ENCODE data around the gene CFI.
A peak's percentile ranks its signal among the peaks of the same experiment; 100 is the strongest.
"Not testable (repeated sequence)": the region's sequence is repeated elsewhere in the genome, so short reads cannot be mapped to it uniquely, and the experiment has no call there.

CFI gene

GRCh38 chr4:109811707-109812106 is 9.9 kb upstream of the CFI start:
- Mint-ChIP-seq H3K27me3 (peaks cover 7% of the 10 kb centered on the region), H3K27ac (peak overlapping the region in 1 of 2 donors; percentile 57), H3K9me3 (no peaks in the 10 kb centered on the region), H3K4me1 (peaks cover 7% of the 10 kb centered on the region), H3K4me3 (no peak overlapping the region)
- no peak for DNase-seq
- ATAC-seq, result no peak

- H3K9me3 Mint-ChIP-seq, result no peaks in the 10 kb centered on the region
- DNase-seq (no peak), ATAC-seq (no peak)
- H3K4me1 Mint-ChIP-seq, result no peaks in the 10 kb centered on the region
- no peak overlapping the region for H3K4me3 Mint-ChIP-seq
- H3K27ac Mint-ChIP-seq, result no peak overlapping the region
- peaks cover 7% of the 10 kb centered on the region for H3K27me3 Mint-ChIP-seq
Measured at GRCh38 chr4:109810552-109811387, 9.0 kb upstream of the CFI start.

- Mint-ChIP-seq H3K27ac (no peak overlapping the region), H3K27me3 (peaks cover 16% of the 10 kb centered on the region), H3K4me1 (no peaks in the 10 kb centered on the region), H3K9me3 (no peaks in the 10 kb centered on the region), H3K4me3 (no peak overlapping the region)
- DNase-seq (no peak), ATAC-seq (no peak)
Measured at GRCh38 chr4:109809655-109810054, 7.9 kb upstream of the CFI start.

- Mint-ChIP-seq H3K9me3 (no peaks in the 10 kb centered on the region), H3K27ac (no peak overlapping the region), H3K4me1 (no peaks in the 10 kb centered on the region), H3K4me3 (no peak overlapping the region), H3K27me3 (peaks cover 17% of the 10 kb centered on the region)
- no peak for DNase-seq
- peak; percentile 62 for ATAC-seq
Measured at GRCh38 chr4:109803924-109804571, 2.2 kb upstream of the CFI start.

GRCh38 chr4:109801099-109801789 is 555 bp downstream of the CFI start:
- no peaks in the 10 kb centered on the region for H3K4me1 Mint-ChIP-seq
- ATAC-seq (no peak), DNase-seq (no peak)
- peaks cover 10% of the 10 kb centered on the region for H3K27me3 Mint-ChIP-seq
- H3K4me3 Mint-ChIP-seq, result no peak overlapping the region
- H3K27ac Mint-ChIP-seq, result no peak overlapping the region
- H3K9me3 Mint-ChIP-seq, result peaks cover 0 to 4% of the 10 kb centered on the region in 2 donors

GRCh38 chr4:109798866-109799265 is 2.9 kb downstream of the CFI start:
- Mint-ChIP-seq H3K27me3 (no peaks in the 10 kb centered on the region), H3K27ac (no peak overlapping the region), H3K4me3 (no peak overlapping the region), H3K4me1 (no peaks in the 10 kb centered on the region), H3K9me3 (peaks cover 6 to 18% of the 10 kb centered on the region in 2 donors)
- ATAC-seq, result peak; percentile 53
- DNase-seq, result no peak

GRCh38 chr4:109795059-109795458 is 6.7 kb downstream of the CFI start:
- DNase-seq (no peak), ATAC-seq (no peak)
- no peak overlapping the region for H3K27ac Mint-ChIP-seq
- H3K4me3 Mint-ChIP-seq, result no peak overlapping the region
- H3K27me3 Mint-ChIP-seq, result no peaks in the 10 kb centered on the region
- peaks cover 14 to 18% of the 10 kb centered on the region in 2 donors for H3K9me3 Mint-ChIP-seq
- no peaks in the 10 kb centered on the region for H3K4me1 Mint-ChIP-seq

GRCh38 chr4:109787807-109788206 is 14.0 kb downstream of the CFI start:
- DNase-seq (no peak), ATAC-seq (no peak)
- Mint-ChIP-seq H3K27ac (no peak overlapping the region), H3K27me3 (no peaks in the 10 kb centered on the region), H3K4me1 (no peaks in the 10 kb centered on the region), H3K4me3 (no peak overlapping the region), H3K9me3 (peaks cover 0 to 18% of the 10 kb centered on the region in 2 donors)

GRCh38 chr4:109786846-109787245 is 15.0 kb downstream of the CFI start:
- DNase-seq (no peak), ATAC-seq (no peak)
- no peaks in the 10 kb centered on the region for H3K27me3 Mint-ChIP-seq

GRCh38 chr4:109782092-109782491 is 19.7 kb downstream of the CFI start:
- H3K4me3 Mint-ChIP-seq, DNase-seq, H3K4me1 Mint-ChIP-seq, H3K9me3 Mint-ChIP-seq, H3K27ac Mint-ChIP-seq, H3K27me3 Mint-ChIP-seq, ATAC-seq: not testable (repeated sequence)

More at GRCh38 chr4:109786846-109787245, 15.0 kb downstream of the CFI start:
- H3K9me3 Mint-ChIP-seq, result peaks cover 0 to 18% of the 10 kb centered on the region in 2 donors
- H3K27ac Mint-ChIP-seq, result no peak overlapping the region
- no peaks in the 10 kb centered on the region for H3K4me1 Mint-ChIP-seq
- no peak overlapping the region for H3K4me3 Mint-ChIP-seq

- peaks cover 10% of the 10 kb centered on the region for H3K4me1 Mint-ChIP-seq
- no peaks in the 10 kb centered on the region for H3K9me3 Mint-ChIP-seq
- no peak overlapping the region for H3K27ac Mint-ChIP-seq
- DNase-seq, result no peak
- peaks cover 22% of the 10 kb centered on the region for H3K27me3 Mint-ChIP-seq
- H3K4me3 Mint-ChIP-seq, result no peak overlapping the region
- no peak for ATAC-seq
Measured at GRCh38 chr4:109764789-109765402, 36.9 kb downstream of the CFI start.

GRCh38 chr4:109764376-109764775 is 37.4 kb downstream of the CFI start:
- Mint-ChIP-seq H3K9me3 (no peaks in the 10 kb centered on the region), H3K27ac (no peak overlapping the region), H3K4me1 (peaks cover 10% of the 10 kb centered on the region), H3K4me3 (no peak overlapping the region), H3K27me3 (peaks cover 17% of the 10 kb centered on the region)
- ATAC-seq (no peak), DNase-seq (no peak)

- Mint-ChIP-seq H3K9me3 (no peaks in the 10 kb centered on the region), H3K4me1 (peaks cover 10% of the 10 kb centered on the region), H3K27me3 (peaks cover 6% of the 10 kb centered on the region), H3K4me3 (no peak overlapping the region), H3K27ac (no peak overlapping the region)
- DNase-seq (no peak), ATAC-seq (peak; percentile 85)
Measured at GRCh38 chr4:109760682-109761081, 41.1 kb downstream of the CFI start.

- H3K27ac Mint-ChIP-seq, result no peak overlapping the region
- DNase-seq (no peak), ATAC-seq (no peak)
- H3K4me3 Mint-ChIP-seq, result no peak overlapping the region
- no peaks in the 10 kb centered on the region for H3K9me3 Mint-ChIP-seq
- H3K27me3 Mint-ChIP-seq, result no peaks in the 10 kb centered on the region
- peaks cover 4% of the 10 kb centered on the region for H3K4me1 Mint-ChIP-seq
Measured at GRCh38 chr4:109755656-109756055, 46.1 kb downstream of the CFI start.

- H3K9me3 Mint-ChIP-seq, result no peaks in the 10 kb centered on the region
- no peak overlapping the region for H3K27ac Mint-ChIP-seq
- peak; percentile 92 for ATAC-seq
- no peaks in the 10 kb centered on the region for H3K4me1 Mint-ChIP-seq
- no peak overlapping the region for H3K4me3 Mint-ChIP-seq
- H3K27me3 Mint-ChIP-seq, result no peaks in the 10 kb centered on the region
- peak in 1 of 2 donors; percentile 17 for DNase-seq
Measured at GRCh38 chr4:109754093-109754857, 47.5 kb downstream of the CFI start.

Measured in stimulated activated naive CD8-positive, alpha-beta T cell treated with anti-CD3 and anti-CD28 coated beads, Interleukin-15, amount 100 ng/mL, for 72 hours (primary cell).